Measurements from ENCODE around the gene TCF23. TPM values are rescaled to one million over a fixed set of nuclear protein-coding genes. Genes with fewer than 3 reads are reported as not detected.
A peak's percentile ranks its signal among the peaks of the same experiment; 100 is the strongest.

The TCF23 gene
- total and polyA plus RNA-seq, 7 donors: 0.05 to 0.63 (median 0.13) TPM; not detected in 3

DNA sequence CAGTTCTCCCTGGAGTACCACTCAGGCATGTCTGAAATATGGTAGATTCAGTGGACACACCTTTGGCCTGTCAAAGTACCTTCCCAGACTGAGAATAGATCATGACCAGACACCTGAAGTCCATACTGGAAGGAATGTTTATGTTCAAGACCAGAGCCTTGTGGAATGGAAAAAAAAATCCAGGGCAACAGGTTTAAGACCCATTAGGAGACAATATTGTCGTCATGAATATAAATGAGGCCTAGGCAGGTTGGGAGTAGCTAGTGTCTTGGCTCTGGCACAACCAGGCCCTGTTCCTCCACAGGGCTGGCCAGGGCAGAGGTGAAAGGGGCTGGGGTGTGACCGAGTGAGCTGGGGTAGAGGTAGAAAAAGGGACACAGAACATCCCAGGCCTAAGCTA is 49.8 kb downstream of the TCF23 start:
- Histone ChIP-seq H3K36me3 (ENCODE audit: insufficient read depth in 1 of 2, low read depth in 1 of 2) (peaks cover 12 to 44% of the 10 kb centered on the region in 2 donors), H3K4me3 (no peak overlapping the region), H3K4me1 (no peaks in the 10 kb centered on the region), H3K9me3 (no peaks in the 10 kb centered on the region), H3K27ac (no peak overlapping the region), H3K27me3 (ENCODE audit: insufficient read depth in 3 of 3, low read length in 2 of 3) (no peaks in the 10 kb centered on the region)
- WGBS, 3 donors: 61 to 77% (median 72%) methylated on average over 2 of the region's 2 CpGs
- intact Hi-C loops (cut with DNase I): no loop called here
- ATAC-seq (peak in 1 of 4 donors; percentile 2), DNase-seq (no peak)
- TF ChIP-seq, protein P1, sequence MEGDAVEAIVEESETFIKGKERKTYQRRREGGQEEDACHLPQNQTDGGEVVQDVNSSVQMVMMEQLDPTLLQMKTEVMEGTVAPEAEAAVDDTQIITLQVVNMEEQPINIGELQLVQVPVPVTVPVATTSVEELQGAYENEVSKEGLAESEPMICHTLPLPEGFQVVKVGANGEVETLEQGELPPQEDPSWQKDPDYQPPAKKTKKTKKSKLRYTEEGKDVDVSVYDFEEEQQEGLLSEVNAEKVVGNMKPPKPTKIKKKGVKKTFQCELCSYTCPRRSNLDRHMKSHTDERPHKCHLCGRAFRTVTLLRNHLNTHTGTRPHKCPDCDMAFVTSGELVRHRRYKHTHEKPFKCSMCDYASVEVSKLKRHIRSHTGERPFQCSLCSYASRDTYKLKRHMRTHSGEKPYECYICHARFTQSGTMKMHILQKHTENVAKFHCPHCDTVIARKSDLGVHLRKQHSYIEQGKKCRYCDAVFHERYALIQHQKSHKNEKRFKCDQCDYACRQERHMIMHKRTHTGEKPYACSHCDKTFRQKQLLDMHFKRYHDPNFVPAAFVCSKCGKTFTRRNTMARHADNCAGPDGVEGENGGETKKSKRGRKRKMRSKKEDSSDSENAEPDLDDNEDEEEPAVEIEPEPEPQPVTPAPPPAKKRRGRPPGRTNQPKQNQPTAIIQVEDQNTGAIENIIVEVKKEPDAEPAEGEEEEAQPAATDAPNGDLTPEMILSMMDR (IDR thresholded peaks at IDR 0.05): no peak

DNA sequence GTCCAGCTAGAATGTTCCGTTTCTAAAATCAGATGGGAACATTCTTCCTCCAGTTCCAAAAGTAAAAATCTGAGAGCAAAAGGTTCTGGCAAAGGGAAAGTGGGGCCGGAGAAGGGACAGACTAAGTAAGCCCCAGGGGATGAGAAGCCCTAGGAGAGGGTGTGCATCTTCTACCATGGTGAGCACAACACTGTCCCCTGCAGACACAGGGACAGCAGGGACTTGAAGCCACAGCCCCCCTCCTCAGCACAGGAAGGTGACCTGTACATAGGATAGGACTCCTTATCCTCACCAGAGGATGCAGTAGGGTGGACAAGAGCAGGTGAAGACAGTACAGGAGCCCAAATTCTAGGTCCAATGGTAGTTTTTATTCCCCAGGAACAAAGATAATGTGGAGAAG is 50.4 kb downstream of the TCF23 start:
- no peak for DNase-seq
- ATAC-seq: peak in 1 of 4 donors; percentile 31
- intact Hi-C loops (cut with DNase I): no loop called here
- TF ChIP-seq, protein P1 (IDR thresholded peaks at IDR 0.05): no peak
- H3K4me1 ChIP-seq: no peaks in the 10 kb centered on the region
- peaks cover 18 to 50% of the 10 kb centered on the region in 2 donors for H3K36me3 ChIP-seq (ENCODE audit: insufficient read depth in 1 of 2, low read depth in 1 of 2)
- WGBS, 3 donors: 71 to 83% (median 79%) methylated on average over 2 of the region's 2 CpGs
- H3K9me3 ChIP-seq: no peaks in the 10 kb centered on the region
- H3K4me3 ChIP-seq: no peak overlapping the region
- no peak overlapping the region for H3K27ac ChIP-seq
- no peaks in the 10 kb centered on the region for H3K27me3 ChIP-seq (ENCODE audit: insufficient read depth in 3 of 3, low read length in 2 of 3)

DNA sequence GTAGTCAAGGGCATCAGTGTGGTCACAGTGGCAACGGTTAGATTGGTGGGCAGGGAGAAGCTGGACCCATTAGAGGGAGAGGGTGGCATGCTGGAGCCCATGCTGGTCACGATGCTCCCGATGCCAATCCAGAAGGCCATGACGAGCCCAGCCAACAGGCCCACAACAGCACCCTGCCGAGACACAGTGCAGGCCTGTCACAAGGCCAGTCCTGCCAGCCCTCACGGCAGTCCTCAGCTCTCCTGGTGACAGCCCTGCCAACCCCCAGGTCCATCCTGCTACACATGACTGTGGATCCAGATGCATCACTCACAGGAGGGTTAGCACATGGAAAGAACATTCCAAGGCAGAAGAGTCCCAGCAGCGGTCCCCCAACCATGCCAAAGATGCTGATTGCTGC is 52.9 kb downstream of the TCF23 start:
- no peaks in the 10 kb centered on the region for H3K9me3 ChIP-seq
- ATAC-seq (no peak), DNase-seq (no peak)
- H3K27me3 ChIP-seq (ENCODE audit: insufficient read depth in 3 of 3, low read length in 2 of 3): no peaks in the 10 kb centered on the region
- H3K4me3 ChIP-seq: no peak overlapping the region
- 84 to 92% (median 90%) methylated on average over 7 of the region's 7 CpGs for WGBS, 3 donors
- intact Hi-C loops (cut with DNase I): loop anchor here in 1 of 2 donors (10.0 kb wide), 1 partner anchor 237 kb away; no protein-coding TSS in a partner anchor
- H3K36me3 ChIP-seq (ENCODE audit: insufficient read depth in 1 of 2, low read depth in 1 of 2): peaks cover 21 to 74% of the 10 kb centered on the region in 2 donors
- no peak overlapping the region for H3K27ac ChIP-seq
- no peaks in the 10 kb centered on the region for H3K4me1 ChIP-seq
- TF ChIP-seq, protein P1 (IDR thresholded peaks at IDR 0.05): no peak

DNA sequence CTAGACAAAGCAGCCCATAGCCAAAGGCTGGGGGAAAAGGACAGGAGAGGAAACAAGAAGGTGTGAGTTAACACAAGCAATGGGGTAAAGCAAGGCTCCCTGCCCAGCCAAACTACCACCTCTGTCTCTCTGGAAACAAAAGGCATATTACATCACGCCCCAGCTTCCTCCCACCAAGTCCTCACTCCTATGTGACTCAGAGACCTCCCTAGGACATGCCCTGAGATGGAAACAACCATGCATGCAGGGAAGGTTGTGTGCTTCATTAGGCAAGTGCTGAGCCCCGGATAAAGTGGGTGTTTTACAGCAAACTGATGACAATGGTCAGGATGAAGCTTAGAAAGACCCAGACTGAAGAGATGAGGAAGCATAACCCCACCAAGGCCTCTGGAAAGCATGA is 54.0 kb downstream of the TCF23 start:
- intact Hi-C loops (cut with DNase I): loop anchor here in 1 of 2 donors (10.0 kb wide), 1 partner anchor 238 kb away; no protein-coding TSS in a partner anchor
- no peak for ATAC-seq

More for the DNA sequence above, 54.0 kb downstream of the TCF23 start:
- H3K27ac ChIP-seq: no peak overlapping the region
- peaks cover 21 to 86% of the 10 kb centered on the region in 2 donors for H3K36me3 ChIP-seq (ENCODE audit: insufficient read depth in 1 of 2, low read depth in 1 of 2)
- WGBS, 3 donors: 72 to 97% (median 84%) methylated on average over 2 of the region's 2 CpGs
- H3K9me3 ChIP-seq: no peaks in the 10 kb centered on the region
- H3K27me3 ChIP-seq (ENCODE audit: insufficient read depth in 3 of 3, low read length in 2 of 3): no peaks in the 10 kb centered on the region
- DNase-seq: no peak
- H3K4me3 ChIP-seq: no peak overlapping the region
- TF ChIP-seq, protein P1 (IDR thresholded peaks at IDR 0.05): no peak
- no peaks in the 10 kb centered on the region for H3K4me1 ChIP-seq

Measured in psoas muscle (tissue), 8 donors.